PC-3 (cell line): ENCODE measurements around the gene DCHS2. TPM values are rescaled to one million over a fixed set of nuclear protein-coding genes. Genes with fewer than 3 reads are reported as not detected.

Experiments used
- ATAC-seq: fragments of 200-7000 bp; cut with Tn5 transposase; 2 replicates; pipeline ENCODE4 v1.9.1; 2020; ENCODE audit warnings: mild to moderate bottlenecking, moderate library complexity
- BruUV-seq: library from RNA; stranded (reverse); fragments of 400-500 nt; replicated peaks from 2 replicates; lab custom pipeline; 2021; lab: Mats Ljungman, UMichigan
- CTCF ChIA-PET: fragments of 300-600 bp; sonication (Branson Sonifier 250); formaldehyde crosslinking; loops from one replicate; lab custom pipeline; 2022; ENCODE audit warnings: antibody characterized with exemption; lab: Charles Lee
- POLR2A ChIA-PET: fragments of 300-600 bp; sonication (Branson Sonifier 250); formaldehyde crosslinking; loops from one replicate; lab custom pipeline; 2022; ENCODE audit warnings: antibody characterized with exemption; ENCODE audit not compliant: unreplicated experiment; lab: Charles Lee
- DNase-seq: peaks from one replicate; pipeline ENCODE4 v3.0.0-alpha.2; 2015
- H2AFZ ChIP-seq: fragments of 300-600 bp; sonication (generic); 2 replicates; pipeline ENCODE4 v1.6.0; 2016; ENCODE audit warnings: antibody characterized with exemption, low read length
- H3F3A ChIP-seq: fragments of 300-600 bp; sonication (generic); one replicate; pipeline ENCODE4 v1.6.0; 2017; ENCODE audit warnings: antibody characterized with exemption, low read length, control low read depth, mild to moderate bottlenecking; ENCODE audit not compliant: unreplicated experiment
- H3K27ac ChIP-seq: fragments of 300-600 bp; sonication (generic); 2 replicates; pipeline ENCODE4 v1.5.1; 2016; ENCODE audit warnings: mild to moderate bottlenecking, low read length
- H3K27me3 ChIP-seq: fragments of 300-600 bp; sonication (generic); 2 replicates; pipeline ENCODE4 v1.6.1; 2016; ENCODE audit warnings: low read length, mixed read lengths
- H3K36me3 ChIP-seq: fragments of 300-600 bp; sonication (generic); 2 replicates; pipeline ENCODE4 v1.6.1; 2016; ENCODE audit warnings: low read depth, mixed run types, low read length, mixed read lengths
- H3K4me1 ChIP-seq: fragments of 300-600 bp; sonication (generic); 2 replicates; pipeline ENCODE4 v1.5.1; 2016; ENCODE audit warnings: low read length; ENCODE audit not compliant: insufficient read depth
- H3K4me2 ChIP-seq: fragments of 300-600 bp; sonication (generic); 2 replicates; pipeline ENCODE4 v1.6.0; 2016; ENCODE audit warnings: low read length
- H3K4me3 ChIP-seq: fragments of 300-600 bp; sonication (generic); 2 replicates; pipeline ENCODE4 v1.5.1; 2016; ENCODE audit warnings: mild to moderate bottlenecking, low read length, mixed read lengths
- H3K79me2 ChIP-seq: fragments of 300-600 bp; sonication (generic); 2 replicates; pipeline ENCODE4 v1.6.1; 2017; ENCODE audit warnings: low read length, mixed read lengths
- H3K9ac ChIP-seq: fragments of 300-600 bp; sonication (generic); 2 replicates; pipeline ENCODE4 v1.6.0; 2016; ENCODE audit warnings: mild to moderate bottlenecking, low read length
- H3K9me2 ChIP-seq: fragments of 300-600 bp; sonication (generic); replicated peaks from 2 replicates; pipeline ENCODE4 v1.6.1; 2016; ENCODE audit warnings: mixed run types, low read length, mixed read lengths
- H3K9me3 ChIP-seq: fragments of 300-600 bp; sonication (generic); 2 replicates; pipeline ENCODE4 v1.6.1; 2016; ENCODE audit warnings: low read length, mixed read lengths
- H4K20me1 ChIP-seq: fragments of 300-600 bp; sonication (generic); 2 replicates; pipeline ENCODE4 v1.6.1; 2016; ENCODE audit warnings: low read length, mixed read lengths
- EZH2 ChIP-seq: fragments of 300-600 bp; sonication (generic); IDR thresholded peaks from one replicate; pipeline ENCODE4 v1.6.1; 2017; ENCODE audit warnings: antibody characterized with exemption, mild to moderate bottlenecking, low read length; ENCODE audit not compliant: unreplicated experiment
- EZH2phosphoT487 ChIP-seq: fragments of 300-600 bp; sonication (generic); IDR thresholded peaks from 2 replicates; pipeline ENCODE4 v1.6.1; 2018; ENCODE audit warnings: mild to moderate bottlenecking, antibody characterized with exemption, low read length, borderline replicate concordance
- intact Hi-C: fragments of 100-400 bp; cut with micrococcal nuclease; formaldehyde crosslinking; loops from 2 replicates; pipeline ENCODE4 v1.9.0; 2023
- total RNA-seq: library from RNA; depleted of rRNA; stranded (reverse); fragments of >200 nt; gene quantifications from 2 replicates; pipeline ENCODE4 v1.2.3, GENCODE V29; 2014
- TF ChIP-seq, protein P1 (sequence below): fragments of 300-600 bp; sonication (generic); conservative IDR thresholded peaks from 2 replicates; pipeline ENCODE4 v1.5.1; 2017; ENCODE audit warnings: antibody characterized with exemption, low read depth, mild to moderate bottlenecking, low read length

DCHS2 gene
- total RNA-seq, 1 experiment from 2014 or later, result 0.22 TPM

DNA sequence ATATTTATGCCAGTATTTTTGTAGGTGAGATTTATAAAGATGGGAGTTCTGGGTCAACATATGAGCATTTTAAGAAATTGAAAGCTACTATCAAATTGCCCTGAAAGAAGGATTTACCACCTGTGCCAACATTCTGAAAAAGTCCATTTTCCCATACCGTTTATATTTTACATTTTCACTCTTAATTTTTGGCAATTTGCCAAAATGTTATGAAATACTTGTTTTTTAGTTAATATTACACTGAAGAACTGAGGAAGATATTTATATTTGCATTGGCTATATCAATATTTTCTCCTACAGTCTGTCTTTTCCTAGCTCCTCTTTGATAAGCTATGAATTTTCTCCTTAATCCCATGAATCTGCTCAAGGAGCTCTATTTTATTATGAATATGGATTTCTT, 52.4 kb downstream of the DCHS2 start:
- TF ChIP-seq, protein P1, sequence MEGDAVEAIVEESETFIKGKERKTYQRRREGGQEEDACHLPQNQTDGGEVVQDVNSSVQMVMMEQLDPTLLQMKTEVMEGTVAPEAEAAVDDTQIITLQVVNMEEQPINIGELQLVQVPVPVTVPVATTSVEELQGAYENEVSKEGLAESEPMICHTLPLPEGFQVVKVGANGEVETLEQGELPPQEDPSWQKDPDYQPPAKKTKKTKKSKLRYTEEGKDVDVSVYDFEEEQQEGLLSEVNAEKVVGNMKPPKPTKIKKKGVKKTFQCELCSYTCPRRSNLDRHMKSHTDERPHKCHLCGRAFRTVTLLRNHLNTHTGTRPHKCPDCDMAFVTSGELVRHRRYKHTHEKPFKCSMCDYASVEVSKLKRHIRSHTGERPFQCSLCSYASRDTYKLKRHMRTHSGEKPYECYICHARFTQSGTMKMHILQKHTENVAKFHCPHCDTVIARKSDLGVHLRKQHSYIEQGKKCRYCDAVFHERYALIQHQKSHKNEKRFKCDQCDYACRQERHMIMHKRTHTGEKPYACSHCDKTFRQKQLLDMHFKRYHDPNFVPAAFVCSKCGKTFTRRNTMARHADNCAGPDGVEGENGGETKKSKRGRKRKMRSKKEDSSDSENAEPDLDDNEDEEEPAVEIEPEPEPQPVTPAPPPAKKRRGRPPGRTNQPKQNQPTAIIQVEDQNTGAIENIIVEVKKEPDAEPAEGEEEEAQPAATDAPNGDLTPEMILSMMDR, result no peak
- no peak for TF ChIP-seq EZH2phosphoT487
- no peak for TF ChIP-seq EZH2
- H4K20me1 ChIP-seq, result no peaks in the 10 kb centered on the region
- no peak overlapping the region for H3K27ac ChIP-seq
- H3K4me2 ChIP-seq, result no peak overlapping the region
- no peaks in the 10 kb centered on the region for H3K36me3 ChIP-seq
- no peaks in the 10 kb centered on the region for H3K9me2 ChIP-seq
- POLR2A ChIA-PET, result no interaction called here
- no peaks in the 10 kb centered on the region for H3K79me2 ChIP-seq
- no peaks in the 10 kb centered on the region for H3K27me3 ChIP-seq
- CTCF ChIA-PET, result no interaction called here
- no peak for DNase-seq
- BruUV-seq, result no TSS peak
- H3F3A ChIP-seq, result no peaks in the 10 kb centered on the region
- no peak overlapping the region for H3K9ac ChIP-seq
- no peak overlapping the region for H3K4me3 ChIP-seq
- intact Hi-C loops, result no loop called here
- H3K9me3 ChIP-seq, result no peaks in the 10 kb centered on the region
- H3K4me1 ChIP-seq, result no peaks in the 10 kb centered on the region
- no peak overlapping the region for H2AFZ ChIP-seq
- ATAC-seq, result no peak

GRCh38 chr4:154435895-154436294, 55.7 kb downstream of the DCHS2 start:
- H3K4me2 ChIP-seq, result no peak overlapping the region
- H3K79me2 ChIP-seq, result no peaks in the 10 kb centered on the region
- H3K9ac ChIP-seq, result no peak overlapping the region
- H3K4me3 ChIP-seq, result no peak overlapping the region
- H4K20me1 ChIP-seq, result no peaks in the 10 kb centered on the region
- H3F3A ChIP-seq, result no peaks in the 10 kb centered on the region
- ChIA-PET CTCF (no interaction called here), POLR2A (no interaction called here)
- DNase-seq, result no peak
- BruUV-seq, result no TSS peak
- intact Hi-C loops, result no loop called here
- no peaks in the 10 kb centered on the region for H3K4me1 ChIP-seq
- no peak overlapping the region for H2AFZ ChIP-seq
- no peaks in the 10 kb centered on the region for H3K9me2 ChIP-seq
- TF ChIP-seq EZH2phosphoT487 (no peak), EZH2 (no peak)
- TF ChIP-seq, protein P1, result no peak
- peaks cover 1% of the 10 kb centered on the region; the same call in 1 of the 2 replicates for H3K27me3 ChIP-seq
- H3K27ac ChIP-seq, result no peak overlapping the region
- no peaks in the 10 kb centered on the region for H3K36me3 ChIP-seq
- no peak for ATAC-seq
- H3K9me3 ChIP-seq, result no peaks in the 10 kb centered on the region

- Histone ChIP-seq H3K4me3 (no peak overlapping the region), H2AFZ (no peak overlapping the region), H4K20me1 (no peaks in the 10 kb centered on the region), H3K36me3 (no peaks in the 10 kb centered on the region), H3K9me3 (no peaks in the 10 kb centered on the region), H3K4me1 (no peaks in the 10 kb centered on the region), H3K9me2 (no peaks in the 10 kb centered on the region), H3K27me3 (peaks cover 5% of the 10 kb centered on the region; the same call in 1 of the 2 replicates), H3F3A (no peaks in the 10 kb centered on the region), H3K4me2 (no peak overlapping the region), H3K79me2 (no peaks in the 10 kb centered on the region), H3K27ac (no peak overlapping the region), H3K9ac (no peak overlapping the region)
- no peak for DNase-seq
- TF ChIP-seq EZH2phosphoT487, result no peak
- no TSS peak for BruUV-seq
- ChIA-PET POLR2A (no interaction called here), CTCF (no interaction called here)
- intact Hi-C loops, result no loop called here
- no peak for ATAC-seq
Measured at GRCh38 chr4:154433543-154433942, 58.1 kb downstream of the DCHS2 start.
